MCF 10A (cell line): Measurements from ENCODE around the gene SNX30. TPM values are rescaled to one million over a fixed set of nuclear protein-coding genes. Genes with fewer than 3 reads are reported as not detected.

Source experiments
- BruUV-seq: library from RNA; stranded (reverse); fragments of 400-500 nt; replicated peaks from 2 replicates; lab custom pipeline; 2021; lab: Mats Ljungman, UMichigan
- CTCF ChIA-PET: fragments of 300-600 bp; sonication (Branson Sonifier 250); formaldehyde crosslinking; extraction: SDS; loops from one replicate; lab custom pipeline; 2021; ENCODE audit warnings: antibody characterized with exemption, inconsistent platforms; lab: Yijun Ruan, JAX
- POLR2A ChIA-PET: fragments of 300-600, 350-650 bp; sonication (Branson Sonifier 250); formaldehyde crosslinking; extraction: SDS; loops from one replicate; lab custom pipeline; 2020; ENCODE audit warnings: antibody characterized with exemption, inconsistent platforms; lab: Yijun Ruan, JAX
- DNase-seq: peaks from one replicate; pipeline ENCODE4 v3.0.0-alpha.2; 2018; ENCODE audit not compliant: unreplicated experiment
- H3K27ac Mint-ChIP-seq: one replicate; pipeline ENCODE4 v1.8.0; 2022; ENCODE audit warnings: mild to moderate bottlenecking, low read depth, mixed read lengths; ENCODE audit not compliant: unreplicated experiment
- H3K27me3 Mint-ChIP-seq: one replicate; pipeline ENCODE4 v1.8.0; 2022; ENCODE audit warnings: mixed read lengths; ENCODE audit not compliant: insufficient read depth, unreplicated experiment
- H3K36me3 Mint-ChIP-seq: one replicate; pipeline ENCODE4 v1.8.0; 2022; ENCODE audit warnings: mild to moderate bottlenecking, moderate library complexity, mixed read lengths; ENCODE audit not compliant: insufficient read depth, unreplicated experiment
- H3K4me1 Mint-ChIP-seq: one replicate; pipeline ENCODE4 v1.8.0; 2022; ENCODE audit warnings: mixed read lengths; ENCODE audit not compliant: insufficient read depth, unreplicated experiment
- H3K4me3 Mint-ChIP-seq: one replicate; pipeline ENCODE4 v1.8.0; 2022; ENCODE audit warnings: mild to moderate bottlenecking, moderate library complexity, mixed read lengths; ENCODE audit not compliant: unreplicated experiment
- H3K9me3 Mint-ChIP-seq: one replicate; pipeline ENCODE4 v1.8.0; 2022; ENCODE audit warnings: mixed read lengths; ENCODE audit not compliant: unreplicated experiment
- intact Hi-C: fragments of 100-400 bp; cut with micrococcal nuclease; formaldehyde crosslinking; loops from 2 replicates; pipeline ENCODE4 v1.14.1; 2022
- total RNA-seq: library from RNA; stranded (reverse); gene quantifications from 2 replicates; pipeline ENCODE4 v1.2.3, GENCODE V29; 2022
- TF ChIP-seq, protein P1 (sequence below): fragments of 200-600 bp; IDR thresholded peaks from one replicate; pipeline ENCODE4 v1.8.0; 2022; ENCODE audit warnings: antibody characterized with exemption, mild to moderate bottlenecking; ENCODE audit not compliant: unreplicated experiment

The SNX30 gene
- total RNA-seq, 1 experiment from 2014 or later = 9.6 TPM

- Mint-ChIP-seq H3K4me3 (no peak overlapping the region), H3K27me3 (no peaks in the 10 kb centered on the region), H3K9me3 (no peaks in the 10 kb centered on the region), H3K4me1 (peaks cover 8% of the 10 kb centered on the region), H3K36me3 (peaks cover 34% of the 10 kb centered on the region), H3K27ac (no peak overlapping the region)
- TF ChIP-seq, protein P1, sequence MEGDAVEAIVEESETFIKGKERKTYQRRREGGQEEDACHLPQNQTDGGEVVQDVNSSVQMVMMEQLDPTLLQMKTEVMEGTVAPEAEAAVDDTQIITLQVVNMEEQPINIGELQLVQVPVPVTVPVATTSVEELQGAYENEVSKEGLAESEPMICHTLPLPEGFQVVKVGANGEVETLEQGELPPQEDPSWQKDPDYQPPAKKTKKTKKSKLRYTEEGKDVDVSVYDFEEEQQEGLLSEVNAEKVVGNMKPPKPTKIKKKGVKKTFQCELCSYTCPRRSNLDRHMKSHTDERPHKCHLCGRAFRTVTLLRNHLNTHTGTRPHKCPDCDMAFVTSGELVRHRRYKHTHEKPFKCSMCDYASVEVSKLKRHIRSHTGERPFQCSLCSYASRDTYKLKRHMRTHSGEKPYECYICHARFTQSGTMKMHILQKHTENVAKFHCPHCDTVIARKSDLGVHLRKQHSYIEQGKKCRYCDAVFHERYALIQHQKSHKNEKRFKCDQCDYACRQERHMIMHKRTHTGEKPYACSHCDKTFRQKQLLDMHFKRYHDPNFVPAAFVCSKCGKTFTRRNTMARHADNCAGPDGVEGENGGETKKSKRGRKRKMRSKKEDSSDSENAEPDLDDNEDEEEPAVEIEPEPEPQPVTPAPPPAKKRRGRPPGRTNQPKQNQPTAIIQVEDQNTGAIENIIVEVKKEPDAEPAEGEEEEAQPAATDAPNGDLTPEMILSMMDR = no peak
- intact Hi-C loops = loop anchor here (5.0 to 10.0 kb wide), 2 partner anchors 378 to 710 kb away; no protein-coding TSS in a partner anchor
- CTCF ChIA-PET = interaction anchor here (0.6 to 1.2 kb wide), 4 partner anchors 10 to 336 kb away, joined by 3 to 6 read pairs (median 4); partner anchors contain the start of gene KIAA1958
- no peak for DNase-seq
- POLR2A ChIA-PET = no interaction called here
- BruUV-seq = no TSS peak
Measured at GRCh38 chr9:112822618-112823017, 72.1 kb downstream of the SNX30 start.

DNA sequence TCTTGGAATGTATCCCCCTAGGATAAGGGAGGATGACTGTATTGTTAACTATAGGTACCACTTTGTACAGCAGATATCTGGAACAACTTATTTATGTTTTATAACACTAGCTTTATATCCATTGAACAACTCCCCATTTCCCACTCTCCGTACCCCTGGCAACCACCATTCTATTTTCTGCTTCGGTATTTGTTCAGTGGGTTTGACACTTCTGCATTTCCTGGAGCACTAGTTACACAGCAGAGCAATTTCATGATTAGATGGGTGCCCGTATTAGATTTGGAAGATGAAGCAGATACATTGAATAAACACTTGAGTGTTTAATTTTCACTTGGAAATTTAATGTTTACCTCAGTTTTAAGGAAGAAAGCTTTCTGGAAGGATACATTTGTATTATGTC is 72.7 kb downstream of the SNX30 start:
- Mint-ChIP-seq H3K27ac (no peak overlapping the region), H3K4me3 (no peak overlapping the region), H3K9me3 (no peaks in the 10 kb centered on the region), H3K4me1 (peaks cover 8% of the 10 kb centered on the region), H3K36me3 (peaks cover 29% of the 10 kb centered on the region), H3K27me3 (no peaks in the 10 kb centered on the region)
- DNase-seq = no peak
- TF ChIP-seq, protein P1 = no peak
- intact Hi-C loops = loop anchor here (5.0 to 10.0 kb wide), 2 partner anchors 378 to 711 kb away; no protein-coding TSS in a partner anchor
- POLR2A ChIA-PET = interaction anchor here (0.8 to 0.9 kb wide), 2 partner anchors 104 to 157 kb away, joined by 3 read pairs; no protein-coding TSS in a partner anchor
- CTCF ChIA-PET = interaction anchor here (0.7 to 1.0 kb wide), 4 partner anchors 12 to 725 kb away, joined by 3 to 4 read pairs (median 4); no protein-coding TSS in a partner anchor
- BruUV-seq = no TSS peak

- no TSS peak for BruUV-seq
- no peak for DNase-seq
- ChIA-PET CTCF (interaction anchor here (0.5 to 2.0 kb wide), 5 partner anchors 11 to 897 kb away, joined by 3 to 6 read pairs (median 4); no protein-coding TSS in a partner anchor), POLR2A (no interaction called here)
- intact Hi-C loops = no loop called here
- H3K27me3 Mint-ChIP-seq = no peaks in the 10 kb centered on the region
- H3K9me3 Mint-ChIP-seq = no peaks in the 10 kb centered on the region
- no peak overlapping the region for H3K27ac Mint-ChIP-seq
- no peaks in the 10 kb centered on the region for H3K36me3 Mint-ChIP-seq
- no peaks in the 10 kb centered on the region for H3K4me1 Mint-ChIP-seq
- TF ChIP-seq, protein P1 = no peak
- no peak overlapping the region for H3K4me3 Mint-ChIP-seq
Measured at GRCh38 chr9:112831281-112831851, 80.8 kb downstream of the SNX30 start.

DNA sequence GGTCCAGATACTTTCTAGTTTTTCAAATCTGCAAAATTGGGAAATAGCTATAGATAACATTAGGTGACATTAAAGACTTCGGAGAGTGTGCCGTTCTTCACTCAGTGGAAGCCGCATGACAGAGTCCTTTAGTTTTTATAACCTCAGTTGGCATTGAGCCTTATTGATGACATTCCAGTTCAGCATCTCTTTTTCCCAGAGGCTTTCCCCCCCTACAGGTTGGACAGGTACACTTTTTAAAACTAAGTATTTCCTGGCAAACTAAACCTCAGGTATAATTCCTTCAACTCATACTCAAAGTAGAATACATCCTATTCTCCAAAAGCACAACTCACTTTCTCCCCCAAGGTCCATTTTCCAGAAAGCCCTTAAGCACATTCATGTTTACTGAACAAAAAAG is 81.4 kb downstream of the SNX30 start:
- Mint-ChIP-seq H3K36me3 (no peaks in the 10 kb centered on the region), H3K27me3 (no peaks in the 10 kb centered on the region), H3K27ac (no peak overlapping the region), H3K4me3 (no peak overlapping the region), H3K9me3 (no peaks in the 10 kb centered on the region), H3K4me1 (no peaks in the 10 kb centered on the region)
- BruUV-seq = no TSS peak
- ChIA-PET POLR2A (no interaction called here), CTCF (interaction anchor here (2.0 kb wide), 1 partner anchor 12 kb away, joined by 6 read pairs; no protein-coding TSS in a partner anchor)
- intact Hi-C loops = no loop called here
- no peak for DNase-seq
- TF ChIP-seq, protein P1 = no peak
